Measurements from ENCODE around the gene CAPN15. TPM values are rescaled to one million over a fixed set of nuclear protein-coding genes. Genes with fewer than 3 reads are reported as not detected.
"Not testable (repeated sequence)": the region's sequence is repeated elsewhere in the genome, so short reads cannot be mapped to it uniquely, and the experiment has no call there.

The CAPN15 gene
- total RNA-seq, 4 donors from 2014 or later: 59.9 to 86.4 (median 75.2) TPM

- Histone ChIP-seq H3K27ac (no peak overlapping the region), H3K4me1 (peaks cover 58% of the 10 kb centered on the region), H3K27me3 (no peaks in the 10 kb centered on the region), H3K36me3 (peaks cover 7% of the 10 kb centered on the region), H3K9me3 (no peaks in the 10 kb centered on the region), H3K4me3 (no peak overlapping the region)
- DNase-seq (ENCODE audit: low spot score in 2 of 2): no peak
- 77% methylated on average over 20 of the region's 34 CpGs for WGBS
- no peak for TF ChIP-seq POLR2AphosphoS5 (IDR thresholded peaks at IDR 0.05)
- TF ChIP-seq EP300 (IDR thresholded peaks at IDR 0.05): no peak
- no peak for TF ChIP-seq CTCF (IDR thresholded peaks at IDR 0.05)
- TF ChIP-seq POLR2A (IDR thresholded peaks at IDR 0.05): no peak
Measured at GRCh38 chr16:595942-596735, 68.6 kb downstream of the CAPN15 start.

GRCh38 chr16:596736-597060, 69.2 kb downstream of the CAPN15 start:
- Histone ChIP-seq H3K9me3 (no peaks in the 10 kb centered on the region), H3K4me1 (peaks cover 53% of the 10 kb centered on the region), H3K36me3 (peaks cover 7% of the 10 kb centered on the region), H3K27me3 (no peaks in the 10 kb centered on the region), H3K27ac (no peak overlapping the region), H3K4me3 (no peak overlapping the region)
- no peak for DNase-seq (ENCODE audit: low spot score in 2 of 2)
- 91% methylated on average over 12 of the region's 12 CpGs for WGBS
- TF ChIP-seq EP300 (IDR thresholded peaks at IDR 0.05) (no peak), POLR2A (IDR thresholded peaks at IDR 0.05) (no peak), POLR2AphosphoS5 (IDR thresholded peaks at IDR 0.05) (no peak), CTCF (IDR thresholded peaks at IDR 0.05) (no peak)

GRCh38 chr16:597655-598054, 70.1 kb downstream of the CAPN15 start:
- H3K27me3 ChIP-seq; DNase-seq (ENCODE audit: low spot score in 2 of 2); H3K4me3 ChIP-seq; H3K27ac ChIP-seq; H3K36me3 ChIP-seq; H3K9me3 ChIP-seq: not testable (repeated sequence)
- peaks cover 43% of the 10 kb centered on the region for H3K4me1 ChIP-seq
- WGBS: 97% methylated on average over 7 of the region's 7 CpGs

GRCh38 chr16:598823-599739, 71.6 kb downstream of the CAPN15 start:
- Histone ChIP-seq H3K36me3 (peaks cover 7% of the 10 kb centered on the region), H3K27me3 (no peaks in the 10 kb centered on the region), H3K4me1 (peaks cover 29% of the 10 kb centered on the region), H3K4me3 (no peak overlapping the region), H3K9me3 (no peaks in the 10 kb centered on the region), H3K27ac (no peak overlapping the region)
- WGBS: 93% methylated on average over 24 of the region's 43 CpGs
- DNase-seq (ENCODE audit: low spot score in 2 of 2): peak in 1 of 2 donors; percentile 78
- no peak for TF ChIP-seq POLR2A (IDR thresholded peaks at IDR 0.05)
- TF ChIP-seq EP300 (IDR thresholded peaks at IDR 0.05): no peak
- no peak for TF ChIP-seq CTCF (IDR thresholded peaks at IDR 0.05)
- TF ChIP-seq POLR2AphosphoS5 (IDR thresholded peaks at IDR 0.05): no peak

- no peaks in the 10 kb centered on the region for H3K27me3 ChIP-seq
- H3K9me3 ChIP-seq: no peaks in the 10 kb centered on the region
- no peak overlapping the region for H3K27ac ChIP-seq
- H3K4me1 ChIP-seq: peaks cover 12% of the 10 kb centered on the region
- WGBS: 66% methylated on average over 7 of the region's 7 CpGs
- no peak for TF ChIP-seq CTCF (IDR thresholded peaks at IDR 0.05)
- no peak for TF ChIP-seq POLR2AphosphoS5 (IDR thresholded peaks at IDR 0.05)
- TF ChIP-seq POLR2A (IDR thresholded peaks at IDR 0.05): no peak
- TF ChIP-seq EP300 (IDR thresholded peaks at IDR 0.05): no peak
- no peak for DNase-seq (ENCODE audit: low spot score in 2 of 2)
- H3K36me3 ChIP-seq: peaks cover 13% of the 10 kb centered on the region
- H3K4me3 ChIP-seq: no peak overlapping the region
Measured at GRCh38 chr16:600781-601180, 73.3 kb downstream of the CAPN15 start.

Measured in suprapubic skin (tissue), 4 donors.